SU-DHL-6 (cell line): ENCODE measurements around the gene CGN.

Experiments
- H2AFZ ChIP-seq: fragments of 200-600 bp; sonication (generic); 2 replicates; pipeline ENCODE4 v1.6.1; 2014; ENCODE audit warnings: low read depth, mild to moderate bottlenecking, moderate library complexity, mixed read lengths, antibody characterized with exemption, low read length; ENCODE audit not compliant: severe bottlenecking
- H3F3A ChIP-seq: fragments of 200-600 bp; shearing (Covaris generic); 2 replicates; pipeline ENCODE4 v1.6.0; 2016; ENCODE audit warnings: antibody characterized with exemption, mild to moderate bottlenecking; ENCODE audit not compliant: insufficient read depth
- H3K27ac ChIP-seq: fragments of 200-600 bp; sonication (generic); 2 replicates; pipeline ENCODE4 v1.5.1; 2016; ENCODE audit warnings: low read depth, mild to moderate bottlenecking, low read length, moderate library complexity, mixed read lengths
- H3K27me3 ChIP-seq: fragments of 200-600 bp; sonication (generic), shearing (Covaris generic); 2 replicates; pipeline ENCODE4 v1.6.0; 2014; ENCODE audit warnings: mild to moderate bottlenecking, low read length
- H3K36me3 ChIP-seq: fragments of 200-600 bp; sonication (generic); 2 replicates; pipeline ENCODE4 v1.6.1; 2014; ENCODE audit warnings: mild to moderate bottlenecking, low read length, mixed read lengths
- H3K4me2 ChIP-seq: fragments of 300-600, 200-600 bp; shearing (Covaris generic), sonication (generic); 2 replicates; pipeline ENCODE4 v1.6.0; 2014; ENCODE audit warnings: low read length, low read depth, mild to moderate bottlenecking; ENCODE audit not compliant: poor library complexity, severe bottlenecking
- H3K4me3 ChIP-seq: fragments of 200-600 bp; sonication (generic); 2 replicates; pipeline ENCODE4 v1.5.1; 2014; ENCODE audit warnings: antibody characterized with exemption, low read length, mild to moderate bottlenecking, mixed read lengths; ENCODE audit not compliant: insufficient read depth, poor library complexity, severe bottlenecking
- H3K79me2 ChIP-seq: fragments of 200-600 bp; sonication (generic); 2 replicates; pipeline ENCODE4 v1.6.1; 2014; ENCODE audit warnings: mild to moderate bottlenecking, low read length, moderate library complexity; ENCODE audit not compliant: insufficient read depth
- H3K9ac ChIP-seq: fragments of 200-600 bp; sonication (generic); 2 replicates; pipeline ENCODE4 v1.7.0; 2014; ENCODE audit warnings: mild to moderate bottlenecking, low read length
- H3K9me2 ChIP-seq: fragments of 200-600 bp; sonication (generic); replicated peaks from 2 replicates; pipeline ENCODE4 v1.6.1; 2014; ENCODE audit warnings: low read length; ENCODE audit not compliant: insufficient read depth
- H3K9me3 ChIP-seq: fragments of 200-600 bp; sonication (generic); 2 replicates; pipeline ENCODE4 v1.6.1; 2014; ENCODE audit warnings: low read length, mixed read lengths; ENCODE audit not compliant: insufficient read depth
- H4K20me1 ChIP-seq: fragments of 200-600 bp; sonication (generic); 2 replicates; pipeline ENCODE4 v1.6.1; 2014; ENCODE audit warnings: low read depth, mild to moderate bottlenecking, antibody characterized with exemption, low read length, moderate library complexity, mixed read lengths
- EZH2phosphoT487 ChIP-seq: fragments of 200-600 bp; sonication (generic), shearing (Covaris generic); conservative IDR thresholded peaks from 2 replicates; pipeline ENCODE4 v1.6.1; 2018; ENCODE audit warnings: mild to moderate bottlenecking, antibody characterized with exemption, low read length, moderate library complexity, mixed read lengths
- TF ChIP-seq, protein P1 (sequence below): fragments of 200-600 bp; sonication (generic); IDR thresholded peaks from one replicate; pipeline ENCODE4 v1.5.1; 2017; ENCODE audit warnings: antibody characterized with exemption, mild to moderate bottlenecking, low read length, moderate library complexity; ENCODE audit not compliant: insufficient read depth, poor library complexity, severe bottlenecking

Gene CGN

DNA sequence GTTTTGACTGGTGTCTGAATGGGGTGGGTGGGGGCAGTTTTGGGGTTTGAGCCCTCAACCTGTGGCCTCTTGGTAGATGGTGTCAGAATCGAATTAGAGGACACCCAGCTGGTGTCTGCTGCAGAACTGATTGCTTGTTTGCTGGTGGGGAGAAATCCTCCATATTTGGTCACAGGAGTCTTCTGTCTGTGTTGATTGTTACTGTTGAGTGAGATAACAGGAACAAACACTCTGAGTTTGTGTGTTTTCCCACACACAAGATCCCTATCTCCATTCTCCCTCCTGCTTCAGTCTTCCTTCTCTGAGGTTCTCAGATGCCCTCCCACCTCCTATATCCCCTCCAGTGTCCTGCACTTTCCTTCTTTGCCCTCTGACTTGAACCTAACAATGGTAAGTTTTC lies 19.1 kb upstream of the CGN start:
- TF ChIP-seq EZH2phosphoT487 = no peak
- TF ChIP-seq, protein P1, sequence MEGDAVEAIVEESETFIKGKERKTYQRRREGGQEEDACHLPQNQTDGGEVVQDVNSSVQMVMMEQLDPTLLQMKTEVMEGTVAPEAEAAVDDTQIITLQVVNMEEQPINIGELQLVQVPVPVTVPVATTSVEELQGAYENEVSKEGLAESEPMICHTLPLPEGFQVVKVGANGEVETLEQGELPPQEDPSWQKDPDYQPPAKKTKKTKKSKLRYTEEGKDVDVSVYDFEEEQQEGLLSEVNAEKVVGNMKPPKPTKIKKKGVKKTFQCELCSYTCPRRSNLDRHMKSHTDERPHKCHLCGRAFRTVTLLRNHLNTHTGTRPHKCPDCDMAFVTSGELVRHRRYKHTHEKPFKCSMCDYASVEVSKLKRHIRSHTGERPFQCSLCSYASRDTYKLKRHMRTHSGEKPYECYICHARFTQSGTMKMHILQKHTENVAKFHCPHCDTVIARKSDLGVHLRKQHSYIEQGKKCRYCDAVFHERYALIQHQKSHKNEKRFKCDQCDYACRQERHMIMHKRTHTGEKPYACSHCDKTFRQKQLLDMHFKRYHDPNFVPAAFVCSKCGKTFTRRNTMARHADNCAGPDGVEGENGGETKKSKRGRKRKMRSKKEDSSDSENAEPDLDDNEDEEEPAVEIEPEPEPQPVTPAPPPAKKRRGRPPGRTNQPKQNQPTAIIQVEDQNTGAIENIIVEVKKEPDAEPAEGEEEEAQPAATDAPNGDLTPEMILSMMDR = no peak
- no peaks in the 10 kb centered on the region for H3K27me3 ChIP-seq
- H3K9me2 ChIP-seq = no peaks in the 10 kb centered on the region
- H3K36me3 ChIP-seq = no peaks in the 10 kb centered on the region
- no peak overlapping the region for H2AFZ ChIP-seq
- no peak overlapping the region for H3K27ac ChIP-seq
- no peaks in the 10 kb centered on the region for H3K79me2 ChIP-seq
- no peaks in the 10 kb centered on the region for H3K9me3 ChIP-seq
- no peaks in the 10 kb centered on the region for H4K20me1 ChIP-seq
- no peak overlapping the region for H3K9ac ChIP-seq
- no peak overlapping the region for H3K4me3 ChIP-seq
- no peaks in the 10 kb centered on the region for H3F3A ChIP-seq
- H3K4me2 ChIP-seq = no peak overlapping the region

DNA sequence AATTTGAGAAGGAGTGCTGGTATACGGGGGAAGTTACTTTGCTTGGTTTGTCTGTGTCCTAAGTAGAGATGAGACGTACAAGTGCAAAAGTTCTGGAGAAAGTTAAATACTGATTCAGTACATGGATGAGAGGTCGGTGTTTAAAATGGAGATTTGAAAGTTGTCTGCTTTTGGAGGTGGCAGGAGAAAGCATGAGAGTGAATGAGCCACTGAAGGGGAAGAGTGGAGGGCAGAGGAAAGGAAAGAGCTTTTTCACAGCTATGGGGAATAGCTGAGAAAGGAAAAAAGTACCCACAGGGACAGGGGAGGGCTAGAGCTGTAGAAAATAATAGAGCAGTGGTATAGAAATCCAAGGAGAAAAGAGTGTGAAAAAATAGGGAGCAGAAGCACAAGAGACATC lies 18.1 kb upstream of the CGN start:
- no peaks in the 10 kb centered on the region for H3K9me2 ChIP-seq
- no peaks in the 10 kb centered on the region for H3K36me3 ChIP-seq
- H2AFZ ChIP-seq = no peak overlapping the region
- no peaks in the 10 kb centered on the region for H3F3A ChIP-seq
- no peaks in the 10 kb centered on the region for H3K9me3 ChIP-seq
- H3K4me2 ChIP-seq = no peak overlapping the region
- H3K9ac ChIP-seq = no peak overlapping the region
- H3K27me3 ChIP-seq = no peaks in the 10 kb centered on the region
- TF ChIP-seq, protein P1 = no peak
- TF ChIP-seq EZH2phosphoT487 = no peak
- no peaks in the 10 kb centered on the region for H4K20me1 ChIP-seq
- H3K79me2 ChIP-seq = no peaks in the 10 kb centered on the region
- no peak overlapping the region for H3K4me3 ChIP-seq
- H3K27ac ChIP-seq = no peak overlapping the region

DNA sequence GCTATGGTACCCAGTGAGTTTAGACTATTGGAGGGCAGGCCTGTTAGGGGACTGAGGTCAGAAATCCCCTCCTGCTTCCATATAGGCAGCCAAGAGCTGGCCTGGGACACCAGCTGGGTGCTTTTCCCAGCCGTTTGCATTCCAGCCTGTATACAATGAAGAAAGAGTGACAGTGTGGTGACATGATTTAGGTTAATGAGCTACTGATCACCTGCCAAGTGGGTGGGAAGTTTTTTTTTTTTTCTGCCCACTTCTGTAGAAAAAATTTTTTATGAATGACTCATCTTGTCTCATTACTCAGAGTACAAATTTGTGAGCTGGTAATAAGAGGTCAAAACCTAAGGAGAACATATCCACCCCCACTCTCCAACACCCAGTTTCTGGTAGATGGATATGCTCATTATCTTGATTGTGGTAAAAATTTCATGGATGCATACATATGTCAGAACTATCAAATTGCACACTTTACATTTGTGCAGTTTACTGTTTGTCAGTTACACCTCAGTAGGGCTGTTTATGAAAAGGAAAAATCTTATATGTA lies 16.4 kb upstream of the CGN start:
- no peak for TF ChIP-seq EZH2phosphoT487
- TF ChIP-seq, protein P1 = no peak
- no peak overlapping the region for H3K27ac ChIP-seq

More for the DNA sequence above, 16.4 kb upstream of the CGN start:
- H4K20me1 ChIP-seq = no peaks in the 10 kb centered on the region
- no peak overlapping the region for H3K4me3 ChIP-seq
- H3K9me3 ChIP-seq = no peaks in the 10 kb centered on the region
- no peak overlapping the region for H3K9ac ChIP-seq
- H3K4me2 ChIP-seq = no peak overlapping the region
- no peaks in the 10 kb centered on the region for H3K27me3 ChIP-seq
- no peaks in the 10 kb centered on the region for H3K79me2 ChIP-seq
- no peaks in the 10 kb centered on the region for H3K36me3 ChIP-seq
- no peaks in the 10 kb centered on the region for H3F3A ChIP-seq
- H3K9me2 ChIP-seq = no peaks in the 10 kb centered on the region
- H2AFZ ChIP-seq = no peak overlapping the region
